ENCODE measurements around the gene CSF3R. TPM values are rescaled to one million over a fixed set of nuclear protein-coding genes. Genes with fewer than 3 reads are reported as not detected.

Gene CSF3R
- polyA plus RNA-seq, 1 of the 3 experiments (the other 2 are of a cell fraction), result not detected

DNA sequence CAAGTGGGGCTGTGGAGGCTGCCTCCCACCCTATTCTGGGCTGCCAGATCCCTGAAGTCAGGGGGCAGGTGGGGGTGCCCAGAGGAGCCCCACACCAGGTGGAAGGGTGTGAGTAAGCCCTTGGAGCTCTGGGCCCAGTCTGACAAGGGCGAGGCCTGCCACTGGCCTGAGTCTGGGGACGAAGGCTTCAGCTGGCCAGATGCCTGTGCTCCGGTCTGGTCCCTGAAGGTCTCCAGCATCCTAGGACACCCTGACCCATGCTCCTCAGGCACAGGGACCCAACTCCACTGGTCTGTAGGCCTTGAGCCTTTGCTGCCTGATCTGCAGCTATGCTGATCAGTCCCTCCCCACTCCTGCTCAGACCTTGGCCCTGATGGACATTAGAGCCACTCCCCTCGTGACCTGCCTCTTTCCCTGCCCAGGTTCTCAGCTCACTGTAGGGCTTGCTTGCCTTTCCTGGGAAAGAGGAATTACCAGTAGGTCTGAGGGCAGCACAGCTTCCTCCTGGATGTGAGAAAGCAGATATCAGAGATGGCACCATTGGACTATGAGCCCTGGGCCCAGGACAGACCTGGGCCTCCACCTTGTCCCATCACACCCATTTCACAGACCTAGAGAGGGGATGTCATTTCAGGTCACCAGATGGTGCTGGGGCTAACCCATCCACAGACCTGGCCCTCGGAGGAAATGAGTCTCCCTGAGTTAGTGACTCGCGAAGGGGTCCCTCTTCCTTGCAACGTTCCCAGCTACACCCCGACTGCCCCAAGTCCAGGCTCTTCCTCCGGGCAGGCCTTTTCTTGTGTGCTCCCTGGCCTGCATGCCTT lies 32.8 kb upstream of the CSF3R start:
- ChIA-PET CTCF (interaction anchor here (0.6 to 5.5 kb wide), 80 partner anchors 9 to 1151 kb away, joined by 3 to 52 read pairs (median 5); partner anchors contain the start of genes CSF3R, MRPS15, OSCP1 and TRAPPC3), POLR2A (no interaction called here)
- Histone ChIP-seq H3K27me3 (ENCODE audit: insufficient read depth) (no peaks in the 10 kb centered on the region), H3K9ac (no peak overlapping the region), H3K9me2 (no peaks in the 10 kb centered on the region), H3K9me3 (no peaks in the 10 kb centered on the region), H3F3A (replicated peaks; ENCODE audit: insufficient read depth) (no peaks in the 10 kb centered on the region), H4K20me1 (ENCODE audit: insufficient read depth) (no peaks in the 10 kb centered on the region), H3K36me3 (replicated peaks in 1 of 2; ENCODE audit: control insufficient read depth in 1 of 2, insufficient read depth in 2 of 2, low read length in 1 of 2) (no peaks in the 10 kb centered on the region), H3K79me2 (ENCODE audit: insufficient read depth) (no peaks in the 10 kb centered on the region), H2AFZ (ENCODE audit: low read depth) (no peak overlapping the region), H3K27ac (ENCODE audit: low read depth in 2 of 2, low read length in 1 of 2) (no peak overlapping the region), H3K4me2 (no peak overlapping the region), H3K4me3 (ENCODE audit: low read depth in 2 of 2, low read length in 1 of 2) (no peak overlapping the region), H3K4me1 (ENCODE audit: control insufficient read depth in 1 of 2, insufficient read depth in 2 of 2, low read depth in 1 of 2, low read length in 1 of 2) (peaks cover 0 to 3% of the 10 kb centered on the region in 2 experiments; a peak in 1 of 4 replicates)
- TF ChIP-seq RAD21 (IDR thresholded peaks at IDR 0.05; ENCODE audit: low read length), result no peak
- no peak for TF ChIP-seq MXI1 (IDR thresholded peaks at IDR 0.05; ENCODE audit: low read depth, low read length)
- TF ChIP-seq JUND (IDR thresholded peaks at IDR 0.05), result no peak
- TF ChIP-seq YY1 (IDR thresholded peaks at IDR 0.05; ENCODE audit: low read depth), result no peak
- TF ChIP-seq, protein P1, sequence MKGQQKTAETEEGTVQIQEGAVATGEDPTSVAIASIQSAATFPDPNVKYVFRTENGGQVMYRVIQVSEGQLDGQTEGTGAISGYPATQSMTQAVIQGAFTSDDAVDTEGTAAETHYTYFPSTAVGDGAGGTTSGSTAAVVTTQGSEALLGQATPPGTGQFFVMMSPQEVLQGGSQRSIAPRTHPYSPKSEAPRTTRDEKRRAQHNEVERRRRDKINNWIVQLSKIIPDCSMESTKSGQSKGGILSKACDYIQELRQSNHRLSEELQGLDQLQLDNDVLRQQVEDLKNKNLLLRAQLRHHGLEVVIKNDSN (IDR thresholded peaks at IDR 0.05; ENCODE audit: borderline replicate concordance, low read depth), result no peak
- WGBS (ENCODE audit: low lambda C conversion rate), result 57% methylated on average over 6 of the region's 10 CpGs
- DNase-seq, result no peak

DNA sequence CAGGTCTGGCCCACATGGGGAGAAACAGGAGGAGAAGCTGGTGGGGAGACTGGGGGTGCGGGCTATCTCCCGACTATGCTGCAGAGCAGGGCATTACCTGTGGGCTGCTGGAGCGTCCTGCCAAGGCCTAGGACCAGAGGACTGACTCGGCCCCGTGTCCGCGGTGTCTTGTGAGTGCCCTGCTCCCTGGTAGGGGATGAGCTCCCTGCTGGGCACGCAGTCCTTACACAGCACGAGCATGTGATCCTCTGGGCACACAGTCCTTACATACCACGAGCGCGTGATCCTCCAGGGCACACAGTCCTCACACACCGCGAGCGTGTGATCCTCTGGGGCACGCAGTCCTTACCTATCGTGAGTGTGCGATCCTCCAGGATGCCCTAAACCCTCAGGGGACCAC lies 31.8 kb upstream of the CSF3R start:
- Histone ChIP-seq H3K4me1 (ENCODE audit: control insufficient read depth in 1 of 2, insufficient read depth in 2 of 2, low read depth in 1 of 2, low read length in 1 of 2) (peaks cover 0 to 3% of the 10 kb centered on the region in 2 experiments; a peak in 1 of 4 replicates), H3K4me3 (ENCODE audit: low read depth in 2 of 2, low read length in 1 of 2) (no peak overlapping the region), H3F3A (replicated peaks; ENCODE audit: insufficient read depth) (no peaks in the 10 kb centered on the region), H3K9me2 (no peaks in the 10 kb centered on the region), H3K36me3 (replicated peaks in 1 of 2; ENCODE audit: control insufficient read depth in 1 of 2, insufficient read depth in 2 of 2, low read length in 1 of 2) (no peaks in the 10 kb centered on the region), H4K20me1 (ENCODE audit: insufficient read depth) (no peaks in the 10 kb centered on the region), H2AFZ (ENCODE audit: low read depth) (no peak overlapping the region), H3K27me3 (ENCODE audit: insufficient read depth) (no peaks in the 10 kb centered on the region), H3K27ac (ENCODE audit: low read depth in 2 of 2, low read length in 1 of 2) (no peak overlapping the region), H3K4me2 (no peak overlapping the region), H3K9me3 (no peaks in the 10 kb centered on the region), H3K79me2 (ENCODE audit: insufficient read depth) (no peaks in the 10 kb centered on the region), H3K9ac (no peak overlapping the region)
- DNase-seq, result no peak
- 62% methylated on average over 16 of the region's 18 CpGs for WGBS (ENCODE audit: low lambda C conversion rate)
- CTCF ChIA-PET, result interaction anchor here (1.0 to 5.5 kb wide), 7 partner anchors 12 to 952 kb away, joined by 3 to 51 read pairs (median 6); no protein-coding TSS in a partner anchor
- POLR2A ChIA-PET, result no interaction called here
- TF ChIP-seq SMC3 (IDR thresholded peaks at IDR 0.05; ENCODE audit: low read depth, low read length), result no peak

DNA sequence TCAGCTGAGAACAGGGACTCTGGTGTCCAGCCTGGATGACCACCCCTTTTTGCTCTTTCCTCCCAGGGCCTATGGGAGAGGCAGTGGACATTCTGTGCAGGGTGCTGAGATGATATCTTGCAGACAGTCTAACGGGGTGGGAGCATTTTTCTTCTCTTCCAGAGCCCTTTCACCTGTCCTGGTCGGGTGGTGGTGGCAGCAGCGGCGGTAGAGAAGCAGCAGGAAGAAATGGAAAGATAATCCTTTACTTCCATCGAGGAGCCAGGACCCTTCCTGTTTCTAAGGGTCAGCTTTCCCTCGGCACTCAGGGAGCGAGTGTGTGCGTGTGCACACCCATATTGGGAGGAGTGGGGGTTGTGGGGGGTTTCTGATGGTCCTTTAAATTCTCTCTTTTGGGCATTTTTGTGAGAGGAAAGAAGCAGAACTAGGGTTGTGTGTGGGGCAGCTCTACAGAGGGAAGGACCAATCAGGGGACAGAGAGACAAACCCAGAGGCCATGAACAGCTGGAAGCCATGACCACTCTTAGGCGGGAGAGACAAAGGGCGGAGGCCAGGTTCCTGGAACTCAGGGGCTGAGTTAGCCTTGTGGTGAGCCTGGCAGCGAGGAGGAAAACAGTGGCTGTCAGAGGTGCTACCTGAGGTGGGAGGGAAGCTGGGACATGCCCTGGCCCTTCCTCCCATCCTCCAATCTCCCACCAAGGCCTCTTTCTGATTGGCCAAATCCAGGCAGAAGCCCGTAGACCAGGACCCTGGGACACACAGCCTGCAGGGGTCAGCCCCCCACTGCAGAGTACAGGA lies 31.2 kb upstream of the CSF3R start:
- Histone ChIP-seq H2AFZ (ENCODE audit: low read depth) (no peak overlapping the region), H3K79me2 (ENCODE audit: insufficient read depth) (no peaks in the 10 kb centered on the region), H3K27me3 (ENCODE audit: insufficient read depth) (no peaks in the 10 kb centered on the region), H3K9ac (no peak overlapping the region), H3F3A (replicated peaks; ENCODE audit: insufficient read depth) (no peaks in the 10 kb centered on the region), H3K36me3 (replicated peaks in 1 of 2; ENCODE audit: control insufficient read depth in 1 of 2, insufficient read depth in 2 of 2, low read length in 1 of 2) (no peaks in the 10 kb centered on the region), H3K9me3 (no peaks in the 10 kb centered on the region), H3K4me3 (ENCODE audit: low read depth in 2 of 2, low read length in 1 of 2) (no peak overlapping the region), H3K4me2 (no peak overlapping the region), H3K4me1 (ENCODE audit: control insufficient read depth in 1 of 2, insufficient read depth in 2 of 2, low read depth in 1 of 2, low read length in 1 of 2) (peaks cover 0 to 3% of the 10 kb centered on the region in 2 experiments; a peak in 1 of 4 replicates), H3K27ac (ENCODE audit: low read depth in 2 of 2, low read length in 1 of 2) (no peak overlapping the region), H3K9me2 (no peaks in the 10 kb centered on the region), H4K20me1 (ENCODE audit: insufficient read depth) (no peaks in the 10 kb centered on the region)
- ChIA-PET CTCF (interaction anchor here (1.0 to 5.5 kb wide), 3 partner anchors 29 to 952 kb away, joined by 3 to 51 read pairs (median 4); no protein-coding TSS in a partner anchor), POLR2A (no interaction called here)
- DNase-seq, result no peak
- WGBS (ENCODE audit: low lambda C conversion rate), result 58% methylated on average over 12 of the region's 12 CpGs
- no peak for TF ChIP-seq RFX5 (IDR thresholded peaks at IDR 0.05; ENCODE audit: low read length)
- TF ChIP-seq RXRA (IDR thresholded peaks at IDR 0.05; ENCODE audit: borderline replicate concordance, low read depth), result no peak
- TF ChIP-seq, protein P2, sequence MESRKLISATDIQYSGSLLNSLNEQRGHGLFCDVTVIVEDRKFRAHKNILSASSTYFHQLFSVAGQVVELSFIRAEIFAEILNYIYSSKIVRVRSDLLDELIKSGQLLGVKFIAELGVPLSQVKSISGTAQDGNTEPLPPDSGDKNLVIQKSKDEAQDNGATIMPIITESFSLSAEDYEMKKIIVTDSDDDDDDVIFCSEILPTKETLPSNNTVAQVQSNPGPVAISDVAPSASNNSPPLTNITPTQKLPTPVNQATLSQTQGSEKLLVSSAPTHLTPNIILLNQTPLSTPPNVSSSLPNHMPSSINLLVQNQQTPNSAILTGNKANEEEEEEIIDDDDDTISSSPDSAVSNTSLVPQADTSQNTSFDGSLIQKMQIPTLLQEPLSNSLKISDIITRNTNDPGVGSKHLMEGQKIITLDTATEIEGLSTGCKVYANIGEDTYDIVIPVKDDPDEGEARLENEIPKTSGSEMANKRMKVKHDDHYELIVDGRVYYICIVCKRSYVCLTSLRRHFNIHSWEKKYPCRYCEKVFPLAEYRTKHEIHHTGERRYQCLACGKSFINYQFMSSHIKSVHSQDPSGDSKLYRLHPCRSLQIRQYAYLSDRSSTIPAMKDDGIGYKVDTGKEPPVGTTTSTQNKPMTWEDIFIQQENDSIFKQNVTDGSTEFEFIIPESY (IDR thresholded peaks at IDR 0.05; ENCODE audit: borderline replicate concordance, low read depth), result no peak
- no peak for TF ChIP-seq FOSL2 (IDR thresholded peaks at IDR 0.05; ENCODE audit: borderline replicate concordance, low read depth)
- TF ChIP-seq, protein P3, sequence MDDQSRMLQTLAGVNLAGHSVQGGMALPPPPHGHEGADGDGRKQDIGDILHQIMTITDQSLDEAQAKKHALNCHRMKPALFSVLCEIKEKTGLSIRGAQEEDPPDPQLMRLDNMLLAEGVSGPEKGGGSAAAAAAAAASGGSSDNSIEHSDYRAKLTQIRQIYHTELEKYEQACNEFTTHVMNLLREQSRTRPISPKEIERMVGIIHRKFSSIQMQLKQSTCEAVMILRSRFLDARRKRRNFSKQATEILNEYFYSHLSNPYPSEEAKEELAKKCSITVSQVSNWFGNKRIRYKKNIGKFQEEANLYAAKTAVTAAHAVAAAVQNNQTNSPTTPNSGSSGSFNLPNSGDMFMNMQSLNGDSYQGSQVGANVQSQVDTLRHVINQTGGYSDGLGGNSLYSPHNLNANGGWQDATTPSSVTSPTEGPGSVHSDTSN (IDR thresholded peaks at IDR 0.05), result no peak
- TF ChIP-seq, protein P4, sequence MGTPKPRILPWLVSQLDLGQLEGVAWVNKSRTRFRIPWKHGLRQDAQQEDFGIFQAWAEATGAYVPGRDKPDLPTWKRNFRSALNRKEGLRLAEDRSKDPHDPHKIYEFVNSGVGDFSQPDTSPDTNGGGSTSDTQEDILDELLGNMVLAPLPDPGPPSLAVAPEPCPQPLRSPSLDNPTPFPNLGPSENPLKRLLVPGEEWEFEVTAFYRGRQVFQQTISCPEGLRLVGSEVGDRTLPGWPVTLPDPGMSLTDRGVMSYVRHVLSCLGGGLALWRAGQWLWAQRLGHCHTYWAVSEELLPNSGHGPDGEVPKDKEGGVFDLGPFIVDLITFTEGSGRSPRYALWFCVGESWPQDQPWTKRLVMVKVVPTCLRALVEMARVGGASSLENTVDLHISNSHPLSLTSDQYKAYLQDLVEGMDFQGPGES (IDR thresholded peaks at IDR 0.05; ENCODE audit: low read depth, low read length), result no peak
- no peak for TF ChIP-seq TAF1 (IDR thresholded peaks at IDR 0.05; ENCODE audit: borderline replicate concordance, low read depth, low read length)
- no peak for TF ChIP-seq RCOR1 (IDR thresholded peaks at IDR 0.05; ENCODE audit: low read length)
